ENCODE measurements around the gene NANS.
"Not testable (repeated sequence)": the region's sequence is repeated elsewhere in the genome, so short reads cannot be mapped to it uniquely, and the experiment has no call there.

The NANS gene

DNA sequence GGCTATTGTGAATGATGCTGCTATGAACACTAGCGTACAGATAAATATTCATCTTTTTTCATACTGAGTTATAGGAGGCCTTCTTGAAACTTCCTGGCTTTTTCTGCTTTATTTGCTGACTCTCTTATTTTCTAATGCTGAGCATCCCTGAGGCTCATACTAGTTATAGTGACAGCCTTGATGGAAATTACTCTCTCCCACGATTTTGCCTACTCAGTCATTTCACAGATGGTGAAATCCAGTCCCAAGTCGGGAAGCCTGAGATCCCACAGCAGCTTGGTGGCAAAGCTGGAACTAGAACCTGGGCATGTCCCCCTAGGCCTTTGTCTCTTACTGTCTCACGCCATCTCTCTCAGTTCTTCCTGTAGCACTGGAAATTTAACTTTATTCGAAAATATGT lies 22.4 kb downstream of the NANS start:
- DNase-seq (ENCODE audit: low spot score), result no peak

DNA sequence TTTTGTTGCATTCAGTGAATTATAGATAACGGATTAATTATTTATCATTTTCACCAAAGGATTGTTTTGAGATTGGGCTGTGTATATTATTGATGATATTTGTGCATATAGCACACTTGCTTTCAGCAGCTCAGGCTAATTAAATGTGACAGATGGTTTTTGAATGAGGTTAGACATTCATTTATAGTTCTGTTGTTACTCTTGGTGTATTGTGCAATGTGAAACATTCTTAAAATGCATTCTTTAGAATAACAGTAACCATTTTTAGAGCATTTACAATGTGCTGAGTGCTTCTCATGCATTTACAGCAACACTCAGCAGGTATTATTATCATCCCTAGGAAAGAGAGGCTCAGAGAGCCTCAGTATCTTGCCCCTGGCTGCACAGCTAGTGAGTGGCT lies 23.8 kb downstream of the NANS start:
- DNase-seq (ENCODE audit: low spot score), result no peak

DNA sequence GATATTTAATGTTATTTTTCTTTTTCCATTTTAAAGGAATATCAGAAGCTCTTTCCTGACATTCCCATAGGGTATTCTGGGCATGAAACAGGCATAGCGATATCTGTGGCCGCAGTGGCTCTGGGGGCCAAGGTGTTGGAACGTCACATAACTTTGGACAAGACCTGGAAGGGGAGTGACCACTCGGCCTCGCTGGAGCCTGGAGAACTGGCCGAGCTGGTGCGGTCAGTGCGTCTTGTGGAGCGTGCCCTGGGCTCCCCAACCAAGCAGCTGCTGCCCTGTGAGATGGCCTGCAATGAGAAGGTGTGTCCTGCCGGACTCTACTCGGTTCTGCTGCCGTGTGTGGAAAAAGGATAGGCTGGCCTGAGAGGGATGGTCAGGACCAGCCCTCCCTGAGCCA lies 24.2 kb downstream of the NANS start:
- DNase-seq (ENCODE audit: low spot score), result no peak

DNA sequence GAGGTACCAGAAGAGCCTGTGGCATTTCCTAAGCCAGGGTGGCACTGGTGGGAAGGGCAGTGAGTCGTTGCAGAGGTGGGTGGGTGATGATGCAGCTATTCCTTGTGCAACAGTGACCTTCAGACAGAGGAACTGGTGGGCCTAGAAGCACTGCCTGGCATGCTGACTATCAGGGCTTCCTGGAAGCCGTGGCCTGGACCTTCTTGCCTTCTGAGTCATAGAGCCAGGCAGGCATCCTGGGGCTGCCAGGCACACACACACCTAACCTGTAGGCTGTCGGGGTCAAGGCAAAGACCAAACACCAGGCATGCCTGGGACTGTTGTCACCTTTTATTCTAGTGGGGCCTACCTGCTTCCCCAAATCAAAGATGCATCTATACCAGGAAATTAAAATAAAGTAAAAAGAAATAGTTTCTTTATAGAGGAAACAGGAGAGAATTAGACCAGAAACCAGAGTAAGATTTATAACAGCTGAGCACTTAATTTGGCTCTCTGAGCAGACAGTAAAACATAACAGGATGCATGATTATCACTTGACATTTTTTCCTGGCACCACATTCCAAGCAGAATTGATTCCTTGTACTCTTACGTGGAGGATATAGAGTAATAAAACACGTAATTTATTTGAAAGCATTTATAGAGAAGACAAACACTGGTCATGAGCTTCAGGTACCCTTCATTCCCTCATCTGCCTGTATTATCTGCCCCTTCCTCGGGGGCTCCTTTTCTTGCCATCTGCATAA lies 25.1 kb downstream of the NANS start:
- peak; percentile 55 for DNase-seq (ENCODE audit: low spot score)

DNA sequence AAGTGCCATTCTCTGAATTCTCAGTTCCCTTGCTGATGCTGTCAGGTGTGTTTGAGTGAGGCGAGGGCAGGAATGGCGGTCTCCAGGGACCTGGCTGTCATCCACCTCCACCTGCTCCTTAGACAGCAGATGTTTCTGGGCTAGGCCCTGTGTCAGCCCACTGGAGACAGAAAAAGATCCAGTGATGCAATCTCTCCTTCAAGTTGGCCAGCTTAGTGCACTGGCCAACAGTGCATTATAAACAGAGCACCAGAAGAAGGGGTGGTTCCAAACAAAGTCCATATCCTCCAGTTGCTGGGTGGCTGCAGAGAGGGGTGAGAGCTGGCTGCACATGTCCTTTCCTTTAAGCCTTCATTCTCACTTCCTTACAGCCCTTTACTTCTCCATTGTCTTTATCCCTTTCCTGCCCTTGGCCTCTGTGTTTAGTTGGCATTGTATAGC lies 26.5 kb downstream of the NANS start:
- DNase-seq (ENCODE audit: low spot score), result no peak

DNA sequence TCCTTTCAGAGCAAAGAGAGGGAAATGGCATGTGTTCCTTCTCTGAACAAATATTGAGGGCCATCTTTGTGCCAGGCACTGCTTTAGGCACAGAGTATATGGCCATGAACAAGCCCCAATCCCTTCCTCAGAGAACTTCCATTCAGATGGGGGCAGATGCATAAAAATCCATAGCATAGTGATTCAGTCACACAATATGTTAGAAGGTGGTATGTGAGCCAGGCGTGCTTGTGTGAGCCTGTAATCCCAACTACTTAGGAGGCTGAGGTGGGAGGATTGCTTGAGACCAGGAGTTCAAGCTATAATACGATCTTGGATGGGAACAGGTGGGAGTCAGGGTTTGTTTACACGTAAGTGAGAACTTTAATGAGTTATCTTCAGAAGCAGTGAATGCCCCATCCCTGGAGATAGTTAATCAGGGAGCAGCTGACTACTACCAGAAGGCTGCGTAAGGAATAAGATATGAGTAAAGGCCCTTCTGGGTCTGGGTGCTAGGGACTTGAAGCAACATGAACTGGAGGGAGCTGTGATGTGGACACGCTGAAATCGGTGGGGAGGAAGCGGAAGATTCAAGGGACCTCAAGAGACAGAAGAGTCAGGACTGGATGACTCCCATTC lies 27.1 kb downstream of the NANS start:
- no peak for DNase-seq (ENCODE audit: low spot score)

DNA sequence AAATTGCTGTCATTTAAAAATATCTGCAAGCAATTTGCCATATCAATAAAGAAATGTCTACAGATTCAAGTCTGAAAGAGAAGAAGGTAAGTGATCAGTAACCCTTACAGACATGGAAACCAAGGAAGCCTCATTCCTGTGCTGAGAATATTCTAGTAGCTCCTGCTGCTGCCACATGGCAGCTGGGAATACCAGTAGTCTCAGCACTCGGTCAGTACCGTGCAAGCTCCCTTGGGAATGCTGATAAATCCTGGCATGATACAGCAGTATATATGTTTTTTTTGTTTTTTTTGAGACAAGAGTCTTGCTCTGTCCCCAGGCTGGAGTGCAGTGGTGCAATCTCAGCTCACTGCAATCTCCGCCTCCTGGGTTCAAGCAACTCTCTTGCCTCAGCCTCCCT lies 27.9 kb downstream of the NANS start:
- no peak for DNase-seq (ENCODE audit: low spot score)

DNA sequence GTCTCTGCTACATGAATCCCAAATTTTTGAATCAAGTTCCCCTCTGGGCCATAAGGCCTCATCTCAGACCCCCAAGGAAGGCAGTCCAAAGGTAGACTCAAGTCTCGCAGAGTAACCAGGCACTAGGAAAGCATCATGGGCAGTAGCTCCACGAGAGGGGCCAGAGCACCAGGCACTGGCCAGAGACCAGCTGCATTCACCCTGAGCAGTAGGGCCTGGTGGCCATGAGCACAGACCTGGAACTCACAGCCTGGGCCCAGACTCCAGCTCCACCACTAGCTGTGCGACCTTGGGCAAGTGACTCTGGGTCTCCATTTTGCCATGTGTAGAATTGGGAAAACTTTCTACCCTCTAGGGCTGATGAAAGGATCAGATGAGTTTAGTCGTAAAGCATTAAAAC lies 28.5 kb downstream of the NANS start:
- no peak for DNase-seq (ENCODE audit: low spot score)

DNA sequence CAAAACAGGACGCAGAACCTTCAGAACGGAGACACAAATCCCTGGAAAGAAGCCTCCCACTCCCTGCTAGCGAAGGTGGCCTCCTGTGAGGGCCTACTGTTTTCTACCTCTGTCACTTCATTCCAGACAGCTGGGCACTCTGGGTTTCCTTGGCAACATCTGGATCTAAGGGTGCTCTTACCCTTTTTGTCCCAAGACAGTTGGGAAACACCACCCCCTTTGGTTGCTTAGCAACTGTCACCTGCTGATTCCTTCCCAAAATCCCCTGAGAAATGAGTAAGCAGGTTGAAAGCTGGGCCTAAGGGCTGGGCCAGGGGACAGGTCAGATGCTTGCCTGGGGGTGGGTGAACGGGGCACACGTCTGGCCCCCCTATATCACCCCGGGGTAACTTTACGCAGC lies 29.4 kb downstream of the NANS start:
- no peak for DNase-seq (ENCODE audit: low spot score)

DNA sequence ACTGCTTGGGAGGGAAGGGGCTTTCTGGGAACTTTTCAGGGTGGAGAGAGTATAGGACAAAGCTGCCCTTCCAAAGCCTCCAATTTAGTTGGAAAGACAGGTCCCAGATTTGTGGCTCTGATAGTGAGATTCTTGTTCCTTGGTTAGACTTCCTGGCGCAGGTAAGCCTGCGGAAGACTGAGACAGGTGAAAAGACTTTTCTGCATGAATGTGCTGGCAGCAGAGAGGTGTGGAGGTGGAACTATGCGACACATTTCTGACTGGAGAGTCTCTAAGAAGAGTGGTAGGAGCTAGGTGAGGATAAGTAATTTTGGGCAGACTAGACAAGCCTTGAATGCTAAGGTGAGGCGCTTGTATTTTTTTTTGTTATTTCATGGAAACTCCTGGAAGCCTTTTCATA lies 29.9 kb downstream of the NANS start:
- no peak for DNase-seq (ENCODE audit: low spot score)

DNA sequence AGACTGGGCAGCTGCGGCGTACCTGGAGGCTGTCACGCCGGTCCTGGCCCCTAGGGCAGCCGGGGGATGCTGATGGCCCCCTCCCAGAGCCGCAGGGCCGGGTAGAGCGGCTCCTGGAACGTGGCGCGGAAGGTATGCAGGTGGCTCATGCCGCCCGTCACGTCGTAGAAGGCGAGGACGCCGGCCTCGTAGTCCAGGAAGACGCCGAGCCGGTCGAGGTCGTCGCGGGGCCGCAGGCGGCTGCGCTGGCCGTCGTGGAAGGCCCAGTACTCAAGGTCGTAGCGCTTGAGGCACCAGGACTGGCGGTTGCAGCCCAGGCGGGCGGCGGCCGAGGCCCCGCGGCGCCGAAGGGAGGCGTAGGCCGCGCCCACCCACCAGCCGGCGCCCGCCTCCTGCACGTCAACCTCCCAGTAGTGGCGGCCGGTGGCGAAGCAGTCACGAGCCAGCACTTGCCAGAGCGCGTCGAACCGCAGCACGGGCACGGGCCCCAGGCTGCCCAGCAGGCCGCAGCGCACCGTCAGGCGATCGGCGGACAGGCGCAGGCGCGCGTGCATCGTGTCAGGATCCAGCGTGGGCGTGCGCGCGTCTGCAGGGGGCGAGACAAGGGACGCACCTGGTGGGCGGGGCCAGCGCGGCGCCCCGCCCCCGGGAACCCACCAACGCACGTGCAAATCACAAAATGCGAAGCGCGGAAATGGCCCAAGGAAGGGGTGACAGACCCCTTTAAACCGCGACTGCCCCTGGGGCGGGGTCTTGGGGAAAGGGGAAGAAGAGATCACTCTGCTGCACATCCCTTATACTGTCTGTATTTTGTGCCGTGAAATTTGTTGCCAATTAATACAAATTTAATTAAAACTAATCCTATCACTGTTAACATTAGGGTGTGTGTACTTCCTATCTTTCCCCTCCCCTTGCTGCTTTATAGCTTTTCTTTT lies 31.2 kb downstream of the NANS start:
- DNase-seq (ENCODE audit: low spot score), result peak; percentile 52

DNA sequence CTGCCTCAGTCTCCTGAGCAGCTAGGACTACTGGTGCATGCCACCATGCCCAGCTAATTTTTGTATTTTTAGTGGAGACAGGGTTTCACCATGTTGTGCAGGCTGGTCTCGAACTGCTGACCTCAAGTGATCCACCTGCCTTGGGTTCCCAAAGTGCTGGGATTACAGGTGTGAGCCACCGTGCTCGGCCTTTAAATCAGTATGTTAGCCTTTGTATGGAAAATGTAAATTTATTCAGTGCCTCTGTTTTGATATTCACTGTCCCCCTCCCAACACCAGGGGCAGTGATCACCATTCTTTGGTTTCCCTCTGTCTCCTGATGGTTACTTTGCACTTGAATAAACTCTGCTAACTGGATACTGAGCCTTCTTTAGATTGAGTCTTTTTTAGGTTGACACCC lies 34.1 kb downstream of the NANS start:
- not testable (repeated sequence) for DNase-seq (ENCODE audit: low spot score)

DNA sequence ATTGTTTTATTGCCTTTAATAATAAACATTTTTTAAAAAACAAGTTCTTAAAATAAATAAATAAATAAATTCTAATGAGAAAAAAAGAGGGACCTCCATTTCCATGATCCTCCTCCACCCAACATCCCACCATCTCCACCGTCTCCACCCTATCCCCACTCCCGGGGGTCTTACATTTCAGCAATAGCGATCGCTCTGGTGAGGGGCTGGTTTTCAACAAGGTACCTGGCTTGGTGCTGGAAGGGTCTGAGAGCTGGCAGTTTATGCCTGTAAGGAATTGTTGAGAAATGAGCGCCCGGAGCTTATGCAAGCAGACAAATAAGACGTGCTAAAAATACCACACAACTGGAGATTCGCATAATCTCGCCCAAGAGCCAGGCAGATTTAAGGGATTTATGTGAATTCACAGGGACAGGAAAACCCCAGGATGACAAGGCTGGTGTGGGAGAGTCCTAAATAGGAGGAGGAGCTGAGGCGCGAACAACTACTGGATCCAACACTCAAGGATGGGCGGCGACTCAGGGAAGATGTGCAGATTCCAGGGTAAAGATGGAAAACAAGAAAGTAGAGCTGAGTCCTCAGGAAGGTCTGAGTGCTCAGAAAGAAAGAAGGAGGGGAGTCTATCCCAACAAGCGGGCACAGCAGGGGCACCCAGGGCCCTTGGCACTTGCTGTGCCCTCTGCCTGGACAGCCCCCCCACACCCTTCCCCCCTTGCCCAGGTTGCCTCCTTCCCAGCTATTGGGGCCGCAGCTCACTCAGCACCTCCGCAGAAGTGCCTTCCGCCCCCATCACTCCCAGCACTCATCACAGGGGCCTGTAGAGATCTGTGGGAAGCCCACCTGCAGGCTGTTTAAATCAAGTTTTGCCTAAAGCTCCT lies 35.4 kb downstream of the NANS start:
- no peak for DNase-seq (ENCODE audit: low spot score)

DNA sequence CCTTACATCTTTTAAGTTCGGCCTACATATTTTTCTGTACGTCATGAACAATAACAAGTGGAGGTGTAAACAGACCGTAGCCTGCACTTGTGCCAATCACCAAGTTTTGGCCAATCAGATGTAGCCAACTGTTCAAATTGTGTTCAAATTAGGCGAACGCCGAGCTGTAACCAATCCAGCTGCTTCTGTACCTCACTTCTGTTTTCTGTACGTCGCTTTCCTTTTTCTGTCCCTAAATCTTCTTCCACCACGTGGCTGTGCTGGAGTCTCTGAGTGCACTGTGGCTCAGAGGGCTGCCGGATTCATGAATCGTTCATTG lies 36.0 kb downstream of the NANS start:
- DNase-seq (ENCODE audit: low spot score), result no peak

DNA sequence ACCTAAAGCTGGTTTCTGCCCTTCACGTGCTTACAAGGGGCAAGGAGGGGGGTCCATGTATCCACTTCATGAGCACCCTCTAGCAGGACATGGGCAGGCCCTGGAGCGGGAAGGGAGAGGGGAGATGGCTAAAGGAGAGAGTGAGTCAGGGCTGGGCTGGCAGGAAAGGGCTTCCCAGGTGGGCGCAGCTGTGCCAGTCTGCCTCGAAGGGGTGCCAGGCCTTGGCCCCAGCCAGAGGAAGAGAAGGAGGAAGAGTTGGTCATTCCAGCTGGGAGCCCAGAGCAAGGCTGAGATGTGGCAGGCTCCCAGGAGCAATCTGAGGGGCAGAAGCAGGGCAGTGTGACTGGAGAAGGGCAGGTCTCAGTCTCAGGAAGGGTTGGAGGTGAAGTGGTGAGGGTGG lies 37.8 kb downstream of the NANS start:
- DNase-seq (ENCODE audit: low spot score), result no peak

DNA sequence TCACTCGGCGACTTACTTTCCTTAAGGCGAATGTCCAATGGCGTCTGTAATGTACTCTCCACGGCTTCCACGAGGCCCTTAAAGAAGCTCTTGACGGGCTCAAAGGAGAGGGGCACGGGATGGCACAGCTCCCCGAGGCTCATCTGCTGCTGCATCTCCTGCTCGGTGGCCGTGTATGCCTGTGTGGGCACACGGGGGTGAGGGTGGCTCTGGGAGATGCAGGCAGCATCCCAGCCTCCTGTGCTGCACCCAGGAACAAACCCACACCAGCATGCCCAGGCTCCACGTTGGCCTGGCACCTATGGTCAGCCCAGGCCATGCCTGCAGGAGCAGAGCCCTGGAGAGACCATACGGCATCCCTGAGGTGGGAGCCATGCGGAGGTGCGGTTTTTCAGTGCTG lies 38.3 kb downstream of the NANS start:
- no peak for DNase-seq (ENCODE audit: low spot score)

DNA sequence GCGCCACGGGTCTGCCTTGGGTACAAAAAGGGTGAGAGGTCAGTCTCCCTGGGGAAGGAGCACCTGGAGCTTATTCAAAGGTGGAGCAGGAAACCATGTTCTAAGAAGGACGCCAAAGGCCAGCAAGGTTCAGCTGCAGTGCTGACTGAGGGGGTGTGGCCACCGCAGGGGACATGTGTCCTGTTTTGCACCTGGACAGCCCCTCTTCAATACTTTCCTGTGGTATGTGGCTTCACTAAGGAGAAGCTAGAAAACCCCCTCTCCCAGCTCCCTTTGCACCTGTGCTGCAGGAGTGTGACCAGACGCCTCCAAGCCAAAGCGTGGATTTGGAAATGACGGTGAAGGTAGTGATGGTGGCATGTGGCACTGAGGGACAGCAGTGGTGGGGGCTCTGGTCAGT lies 38.9 kb downstream of the NANS start:
- no peak for DNase-seq (ENCODE audit: low spot score)

DNA sequence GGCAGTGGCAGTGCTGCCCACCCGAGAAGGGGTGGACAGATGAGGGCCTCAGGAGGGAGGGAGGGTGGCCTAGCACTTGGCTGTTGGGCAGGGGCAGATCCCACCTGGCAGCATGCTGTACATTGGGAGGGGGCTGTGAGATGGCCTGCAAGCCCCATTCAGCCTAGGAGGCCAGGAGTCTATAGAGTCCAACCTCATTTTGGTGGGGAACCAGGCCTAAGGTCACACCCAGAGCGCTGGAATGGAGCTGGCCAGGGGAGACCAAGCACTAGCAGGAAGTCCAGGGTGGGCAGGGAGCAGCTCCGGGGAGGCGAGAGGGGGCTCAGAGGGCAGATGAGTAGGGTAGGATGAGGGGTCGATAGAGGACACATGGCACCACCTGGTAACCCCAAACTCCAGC lies 39.6 kb downstream of the NANS start:
- DNase-seq (ENCODE audit: low spot score), result no peak

DNA sequence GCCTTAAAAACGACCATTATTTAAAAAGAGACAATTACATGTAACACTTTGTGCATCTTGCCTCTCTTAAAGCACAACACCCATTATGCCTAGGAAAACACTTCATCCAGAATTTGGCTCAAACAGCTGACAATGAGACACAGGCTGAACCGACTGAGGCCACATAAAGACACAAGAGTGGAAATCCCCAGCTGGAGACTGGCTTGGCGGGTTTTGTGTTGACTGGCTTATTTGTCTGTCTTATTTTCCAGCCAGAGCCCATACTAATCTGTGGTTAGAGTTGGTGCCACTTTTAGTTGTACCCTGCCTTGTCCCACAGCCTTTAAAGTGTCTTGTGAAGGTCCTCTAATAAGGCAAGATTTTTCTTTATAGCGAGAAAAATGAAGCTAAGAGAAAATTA lies 41.3 kb downstream of the NANS start:
- no peak for DNase-seq (ENCODE audit: low spot score)

DNA sequence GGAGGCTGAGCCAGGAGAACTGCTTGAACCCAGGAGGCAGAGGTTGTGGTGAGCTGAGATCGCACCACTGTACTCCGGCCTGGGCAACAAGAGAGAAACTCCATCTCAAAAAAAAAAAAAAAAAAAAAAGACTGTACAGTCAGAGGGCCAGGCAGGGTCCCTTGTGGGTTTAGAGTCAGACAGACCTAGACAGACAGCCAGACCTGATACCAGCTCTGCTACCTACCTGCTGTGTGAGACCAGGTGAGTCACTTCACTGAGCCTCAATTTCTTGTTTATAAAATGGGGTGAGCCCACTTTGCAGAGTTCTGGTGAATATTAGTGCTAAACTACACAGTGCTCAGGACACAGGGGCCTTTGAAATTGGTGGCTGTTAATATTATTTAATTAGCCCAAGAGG lies 42.8 kb downstream of the NANS start:
- DNase-seq (ENCODE audit: low spot score), result no peak

DNA sequence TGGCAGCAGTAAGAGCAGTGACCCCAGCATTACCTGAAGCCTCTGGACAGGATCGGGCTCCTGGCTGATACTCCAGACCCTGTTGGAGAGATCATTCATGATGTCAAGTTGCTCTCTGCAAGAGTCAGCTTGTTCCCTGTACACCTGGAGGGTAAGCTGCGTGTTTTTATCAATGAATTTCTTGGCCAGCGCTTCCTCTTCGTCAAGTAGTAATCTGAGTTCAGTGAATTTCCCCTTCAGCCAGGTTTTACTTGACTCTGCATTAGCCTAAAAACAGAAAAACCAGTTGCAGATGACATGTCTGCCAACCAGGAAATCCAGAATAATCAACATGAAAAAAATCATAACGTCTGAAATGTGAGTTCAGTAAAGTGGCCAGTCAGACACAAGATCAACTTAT lies 43.4 kb downstream of the NANS start:
- no peak for DNase-seq (ENCODE audit: low spot score)

DNA sequence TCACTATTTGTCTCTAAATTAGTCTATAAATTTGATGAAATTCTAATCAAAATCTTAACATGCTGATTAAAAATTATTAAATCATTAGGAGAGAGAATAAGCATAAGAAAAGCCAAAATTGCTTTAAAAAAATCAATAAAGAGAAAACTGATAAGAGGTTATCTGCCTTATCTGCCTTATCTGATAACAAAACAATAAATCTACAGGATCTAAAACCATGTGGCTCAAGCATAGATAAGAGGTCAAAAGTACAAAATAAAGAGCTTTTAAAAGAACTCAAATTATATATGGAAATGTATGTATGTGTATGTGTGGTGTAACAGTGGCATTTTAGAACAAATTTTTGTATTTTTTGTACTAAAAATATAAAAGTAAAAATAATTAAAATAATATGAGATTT lies 43.9 kb downstream of the NANS start:
- no peak for DNase-seq (ENCODE audit: low spot score)
